NCI-H82 treated with DMSO at 0.1 percent for 48 hours (cell line): ENCODE measurements around the gene PACSIN1.
"Not testable (repeated sequence)": the region's sequence is repeated elsewhere in the genome, so short reads cannot be mapped to it uniquely, and the experiment has no call there.

ENCODE experiments used
- DNase-seq: peaks from one replicate; lab custom pipeline; 2025; ENCODE audit not compliant: unreplicated experiment; lab: John Stamatoyannopoulos, UW

PACSIN1 gene

DNA sequence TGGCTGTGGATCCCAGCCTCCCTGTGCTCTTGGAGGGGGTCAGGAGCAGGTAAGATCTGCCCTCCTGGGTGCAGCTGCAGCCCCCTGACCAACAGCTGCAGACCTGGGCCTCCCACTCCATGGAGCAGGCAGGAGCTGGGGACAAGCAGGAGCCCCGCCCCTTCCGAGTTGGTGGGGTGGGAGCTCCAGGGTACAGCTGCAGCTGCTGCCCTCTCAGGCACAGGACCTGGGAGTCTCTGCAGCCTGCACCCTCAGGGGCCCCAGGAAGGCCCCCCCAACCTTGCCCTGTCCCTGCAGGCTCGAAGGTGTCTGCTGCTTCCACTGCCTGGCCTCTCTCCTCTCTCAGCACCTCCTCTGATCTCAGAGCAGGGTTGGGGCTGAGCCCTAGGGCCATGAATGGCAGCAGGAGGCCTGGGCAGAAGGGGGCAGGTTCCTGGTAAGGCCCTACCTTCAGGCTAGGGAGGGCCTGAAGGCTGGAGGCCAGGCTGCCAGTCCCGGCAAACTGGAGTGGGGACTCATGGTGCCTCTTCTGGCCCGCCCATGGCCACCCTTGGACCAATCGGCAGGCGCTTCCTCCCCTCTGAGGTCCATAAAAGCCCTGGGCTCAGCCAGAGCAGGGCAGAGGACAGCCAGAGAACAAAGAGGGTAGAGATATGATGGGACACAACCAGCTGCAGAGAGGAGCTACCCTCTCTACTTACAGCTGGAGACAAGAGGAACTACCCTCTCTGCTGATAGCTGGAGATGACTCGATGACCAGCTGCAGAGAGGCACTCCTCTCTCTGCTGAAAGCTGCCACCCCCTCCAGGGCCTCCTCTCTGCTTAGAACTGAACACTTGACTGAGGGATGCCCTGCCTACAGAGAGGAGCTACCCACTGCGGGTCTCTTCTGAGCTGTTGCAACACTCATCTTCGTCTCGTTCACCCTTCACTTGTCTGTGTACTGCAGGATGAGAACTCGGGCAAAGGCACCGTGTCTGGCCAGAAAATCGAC lies 7.8 kb upstream of the PACSIN1 start:
- DNase-seq: no peak

DNA sequence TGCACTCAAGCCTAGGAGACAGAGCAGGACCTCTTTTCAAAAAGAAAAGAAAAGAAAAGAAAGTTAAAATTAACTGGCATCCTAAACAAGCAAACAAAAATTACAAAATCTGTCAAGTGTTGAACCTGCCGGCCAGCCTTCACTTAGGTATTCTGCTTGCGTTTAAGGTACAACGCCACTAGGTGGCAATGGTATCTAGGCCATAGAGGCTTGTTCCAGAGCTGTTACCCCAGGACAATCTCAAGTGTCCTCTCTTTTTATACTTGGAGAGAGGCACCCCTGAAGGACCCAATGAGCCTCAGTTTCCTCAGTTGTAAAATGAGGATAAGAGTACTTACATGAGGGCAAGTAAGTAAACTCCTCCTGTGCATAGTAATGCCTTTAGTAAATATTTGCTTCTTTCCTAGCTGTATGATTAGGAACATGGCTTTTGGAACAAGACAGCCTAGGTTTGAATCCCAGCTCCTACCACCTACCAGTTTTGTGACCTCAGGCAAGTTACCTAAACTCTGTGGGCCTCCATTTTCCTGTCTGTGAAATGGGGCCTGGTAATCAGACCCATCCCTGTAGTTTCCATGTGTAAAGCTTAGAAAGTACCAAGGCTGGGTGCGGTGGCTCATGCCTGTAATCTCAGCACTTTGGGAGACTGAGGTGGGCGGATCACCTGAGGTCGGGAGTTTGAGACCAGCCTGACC lies 5.8 kb upstream of the PACSIN1 start:
- peak; percentile 46 for DNase-seq

DNA sequence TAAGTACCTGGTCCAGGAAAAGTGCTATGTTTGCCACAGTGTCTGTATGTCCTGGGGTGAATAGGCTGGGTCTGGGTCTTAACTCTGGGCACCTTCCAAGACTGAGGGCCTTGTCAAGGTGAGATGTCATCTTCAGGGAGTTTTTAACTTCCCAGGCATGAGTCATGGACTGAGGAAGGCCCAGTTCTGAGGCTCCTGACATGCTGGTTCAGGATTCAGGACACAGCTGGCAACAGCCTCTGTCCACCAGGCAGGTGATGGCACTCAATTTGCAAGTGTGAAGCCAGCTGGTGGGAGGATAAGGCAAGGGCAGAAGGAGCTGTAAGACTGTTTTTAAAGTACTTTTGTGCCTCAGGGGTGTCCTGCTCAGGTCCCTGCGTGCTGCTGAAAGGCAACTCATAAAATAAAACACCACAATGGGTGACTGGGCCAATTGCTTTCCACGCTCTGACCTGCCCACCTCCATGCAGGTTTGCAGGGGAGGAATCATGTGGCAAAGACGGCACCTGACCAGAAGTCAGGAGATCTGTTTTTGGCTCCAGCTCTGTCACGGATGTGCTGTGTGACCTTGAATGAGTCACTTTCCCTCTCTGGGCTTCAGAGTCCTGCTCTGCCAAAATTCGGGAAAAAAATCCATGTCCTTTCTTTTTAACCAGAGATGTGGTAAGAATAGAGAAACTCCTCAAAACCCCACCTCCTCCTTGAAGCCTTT lies 4.9 kb upstream of the PACSIN1 start:
- DNase-seq: no peak

DNA sequence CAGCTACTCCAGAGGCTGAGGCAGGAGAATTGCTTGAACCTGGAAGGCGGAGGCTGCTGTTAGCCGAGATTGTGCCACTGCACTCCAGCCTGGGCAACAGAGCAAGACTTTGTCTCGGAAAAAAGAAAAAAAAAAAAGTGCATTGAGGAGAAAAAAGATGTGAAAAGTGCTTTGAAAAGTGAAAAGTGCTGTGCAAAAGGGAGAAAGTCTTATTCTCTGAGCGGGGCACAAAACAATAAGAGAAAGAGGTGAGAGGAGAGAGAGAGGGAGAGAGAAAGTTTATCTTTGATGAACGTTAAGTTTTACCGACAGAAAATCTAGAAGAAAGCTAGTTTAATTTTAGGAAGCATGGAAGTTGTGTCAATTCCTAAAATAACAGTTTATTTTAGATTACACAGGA lies 3.9 kb upstream of the PACSIN1 start:
- no peak for DNase-seq

- DNase-seq: peak; percentile 99
Observed at GRCh38 chr6:34462551-34462971, 3.3 kb upstream of the PACSIN1 start.

- no peak for DNase-seq
Observed at GRCh38 chr6:34463299-34463698, 2.6 kb upstream of the PACSIN1 start.

DNA sequence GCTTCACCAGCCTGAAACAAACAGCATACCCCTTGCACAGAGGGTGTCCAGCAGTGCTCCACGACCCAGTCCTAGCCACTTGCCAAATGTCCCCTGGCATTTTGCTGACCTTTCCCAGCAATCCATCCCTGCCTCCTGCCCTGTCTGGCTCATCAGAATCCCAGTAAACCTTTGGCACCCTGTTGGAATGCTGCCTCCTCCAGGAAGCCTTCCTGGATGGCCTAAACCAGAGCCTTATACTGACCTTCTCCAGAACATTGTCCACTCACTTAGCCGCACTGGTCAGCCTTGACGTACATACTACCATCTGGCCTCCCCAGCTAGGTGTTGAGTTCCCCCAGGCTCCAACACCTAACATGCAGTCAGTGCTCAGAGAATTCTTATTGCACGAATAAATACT lies 2.0 kb upstream of the PACSIN1 start:
- DNase-seq: no peak

GRCh38 chr6:34466242-34467185 lies 638 bp downstream of the PACSIN1 start:
- no peak for DNase-seq

DNA sequence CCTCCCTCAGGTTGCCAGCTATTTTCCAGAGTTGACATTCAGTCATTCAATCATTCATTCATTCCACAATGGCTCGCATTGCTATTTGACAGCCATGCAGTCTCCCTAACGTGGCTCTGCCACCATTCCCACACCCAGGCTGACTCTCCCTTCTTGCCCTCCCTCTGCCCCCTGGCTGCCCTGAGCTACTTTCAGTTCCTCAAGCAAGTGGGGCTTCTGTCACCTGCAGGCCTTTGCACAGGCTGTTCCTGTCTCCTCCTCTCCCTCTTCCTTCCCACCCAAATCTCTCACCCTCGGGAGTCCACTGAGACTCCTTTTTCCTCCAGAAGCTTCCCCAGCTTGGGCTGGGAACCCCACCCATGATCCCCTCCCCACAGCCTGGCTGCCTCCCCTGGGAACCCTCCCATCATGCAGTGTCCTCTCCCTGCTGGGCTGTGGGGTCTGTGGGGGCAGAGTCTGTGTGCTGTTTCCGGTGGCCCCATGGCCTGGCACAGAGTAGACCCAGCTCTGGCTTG lies 2.6 kb downstream of the PACSIN1 start:
- no peak for DNase-seq

DNA sequence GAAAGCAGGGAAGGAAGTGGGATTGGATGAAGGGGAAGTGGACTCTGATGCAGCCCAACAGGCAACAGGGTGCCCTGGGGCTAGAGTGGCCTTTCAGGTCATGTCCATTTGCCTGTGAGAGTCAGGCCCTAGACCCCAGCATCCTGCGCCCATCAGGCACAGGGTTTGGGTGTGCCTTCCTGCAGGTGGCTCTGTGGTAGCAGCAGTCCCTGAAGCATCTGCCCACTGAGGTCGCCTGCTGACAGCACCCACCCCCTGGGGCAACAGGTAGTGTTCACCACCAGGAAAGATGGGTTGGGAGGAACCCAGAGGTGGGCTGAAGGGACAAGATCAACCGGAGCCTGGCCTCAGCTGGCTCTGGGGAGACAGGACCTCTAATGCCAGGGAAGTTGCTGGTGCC lies 3.6 kb downstream of the PACSIN1 start:
- no peak for DNase-seq

DNA sequence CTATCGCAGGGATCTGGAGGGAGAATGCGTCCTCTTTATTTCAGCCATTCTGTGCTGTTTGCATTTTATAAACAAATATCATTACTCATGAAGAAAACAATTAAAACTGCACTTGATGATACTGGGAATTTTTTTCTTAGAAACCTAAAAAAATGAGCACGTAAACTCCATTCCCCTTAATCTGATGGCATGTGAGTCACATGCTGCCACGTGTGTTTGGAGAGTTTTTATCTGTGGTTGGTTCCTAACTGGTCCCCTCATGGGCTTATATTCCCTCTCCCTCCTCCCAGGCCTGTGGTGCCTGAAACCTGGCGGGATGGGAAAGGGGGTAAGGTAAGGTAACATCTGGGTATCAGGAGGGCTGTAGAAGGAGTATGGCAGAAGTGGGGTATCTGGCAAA lies 6.5 kb downstream of the PACSIN1 start:
- no peak for DNase-seq

GRCh38 chr6:34473967-34474366 lies 8.1 kb downstream of the PACSIN1 start:
- no peak for DNase-seq

GRCh38 chr6:34474754-34475153 lies 8.9 kb downstream of the PACSIN1 start:
- no peak for DNase-seq

DNA sequence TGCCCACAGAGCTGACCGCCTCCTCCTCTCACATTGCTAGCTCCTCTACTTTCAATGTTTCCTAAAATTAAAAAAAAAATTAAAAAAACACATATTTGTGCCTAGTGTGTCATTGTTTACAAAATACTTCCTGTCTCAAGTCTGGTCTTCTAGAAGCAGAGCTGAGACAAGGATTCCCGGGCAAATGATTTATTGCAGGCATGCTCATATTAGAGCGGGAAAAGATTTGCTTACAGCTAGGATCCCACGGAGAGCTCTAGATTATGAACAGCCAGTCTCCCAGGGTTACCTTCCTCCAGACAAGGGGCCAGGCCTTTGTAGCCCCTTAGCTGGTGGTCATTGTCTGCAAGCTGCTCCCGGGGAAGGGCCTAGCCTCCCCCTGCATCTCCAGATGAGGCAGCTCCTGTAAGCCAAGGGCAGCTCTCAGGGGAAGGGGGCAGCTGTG lies 9.4 kb downstream of the PACSIN1 start:
- no peak for DNase-seq

DNA sequence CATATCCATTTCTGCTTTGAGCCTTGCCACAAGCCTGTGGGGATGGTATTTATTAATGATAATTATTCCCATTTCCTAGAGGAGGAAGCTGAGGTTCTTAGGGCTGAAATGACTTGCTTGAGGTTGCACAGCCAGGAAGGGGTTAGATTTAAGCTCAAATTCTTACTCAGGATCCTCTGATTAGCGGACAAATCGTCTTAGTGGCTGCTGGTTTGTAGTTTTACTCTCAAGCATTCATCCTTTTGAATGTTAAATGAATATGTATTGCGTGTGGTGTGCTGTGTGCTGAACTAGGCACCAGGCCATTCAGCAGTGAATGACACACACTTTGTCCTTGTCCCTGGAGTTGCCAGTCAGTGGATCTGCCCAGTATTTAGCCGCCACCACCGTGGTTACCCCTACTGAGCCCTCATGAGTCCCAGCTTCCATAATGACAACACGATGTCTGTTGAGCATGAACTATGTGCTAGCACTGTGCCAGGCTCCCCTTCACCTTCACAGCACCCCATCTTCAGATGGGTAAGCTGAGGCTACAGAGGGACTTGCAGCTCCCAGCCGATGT lies 10.0 kb downstream of the PACSIN1 start:
- no peak for DNase-seq

DNA sequence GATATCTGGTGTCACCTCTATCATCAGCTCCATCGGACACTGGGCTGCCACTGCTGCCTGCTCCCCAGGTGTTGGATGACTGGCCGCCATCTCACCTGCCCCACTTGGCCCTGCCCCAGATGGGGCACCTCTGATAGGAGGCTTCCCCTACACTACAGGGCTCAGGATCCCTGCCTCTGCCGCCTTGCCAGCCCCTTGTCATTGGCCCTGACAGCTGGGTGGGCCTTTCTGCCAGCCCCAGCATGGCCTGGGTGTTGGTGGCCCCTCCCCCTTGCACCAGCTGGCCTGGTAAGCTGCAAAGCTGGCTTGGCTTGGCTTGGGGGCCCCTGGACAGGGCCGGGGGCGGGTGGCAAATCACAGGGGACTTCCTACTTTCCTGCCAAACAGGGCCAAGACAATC lies 10.6 kb downstream of the PACSIN1 start:
- peak; percentile 61 for DNase-seq

GRCh38 chr6:34476921-34477320 lies 11.0 kb downstream of the PACSIN1 start:
- DNase-seq: no peak

GRCh38 chr6:34478796-34479195 lies 12.9 kb downstream of the PACSIN1 start:
- no peak for DNase-seq

DNA sequence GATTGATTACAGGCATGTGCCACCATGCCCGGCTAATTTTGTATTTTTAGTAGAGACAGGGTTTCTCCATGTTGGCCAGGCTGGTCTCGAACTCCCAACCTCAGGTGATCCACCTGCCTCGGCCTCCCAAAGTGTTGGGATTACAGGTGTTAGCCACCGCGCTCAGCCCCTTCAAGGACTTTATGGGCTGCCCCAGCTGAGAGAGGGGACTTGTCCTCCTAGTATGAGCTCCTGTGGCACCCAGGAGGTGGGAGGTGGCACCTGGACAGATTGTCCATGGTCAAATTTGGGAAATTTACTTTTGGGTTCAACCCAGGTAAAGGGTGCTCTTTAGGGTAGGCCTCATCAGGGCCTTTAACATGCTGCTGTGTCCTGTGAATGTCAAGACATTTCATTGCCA lies 17.9 kb downstream of the PACSIN1 start:
- DNase-seq: not testable (repeated sequence)

DNA sequence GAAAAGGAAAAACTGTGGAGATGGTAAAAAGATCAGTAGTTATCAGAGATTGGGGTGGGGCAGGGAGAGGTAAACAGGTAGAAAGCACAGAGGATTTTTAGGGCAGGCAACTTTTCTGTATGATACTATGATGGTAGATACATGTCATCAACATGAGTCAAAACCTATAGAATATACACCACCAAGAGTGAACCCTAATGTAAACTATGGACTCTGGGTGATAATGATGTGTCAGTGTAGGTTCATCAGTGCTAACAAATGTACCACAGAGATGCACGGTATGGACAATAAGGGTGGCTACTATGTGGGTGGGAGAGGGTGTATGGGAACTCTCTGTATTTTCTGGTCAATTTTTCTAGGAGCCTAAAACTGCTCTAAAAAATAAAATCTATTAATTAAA lies 18.5 kb downstream of the PACSIN1 start:
- DNase-seq: no peak
